Measurements from ENCODE around the gene LONRF2. TPM values are rescaled to one million over a fixed set of nuclear protein-coding genes. Genes with fewer than 3 reads are reported as not detected.

LONRF2 gene
- total RNA-seq, 1 donor from 2014 or later, result 0.45 TPM

DNA sequence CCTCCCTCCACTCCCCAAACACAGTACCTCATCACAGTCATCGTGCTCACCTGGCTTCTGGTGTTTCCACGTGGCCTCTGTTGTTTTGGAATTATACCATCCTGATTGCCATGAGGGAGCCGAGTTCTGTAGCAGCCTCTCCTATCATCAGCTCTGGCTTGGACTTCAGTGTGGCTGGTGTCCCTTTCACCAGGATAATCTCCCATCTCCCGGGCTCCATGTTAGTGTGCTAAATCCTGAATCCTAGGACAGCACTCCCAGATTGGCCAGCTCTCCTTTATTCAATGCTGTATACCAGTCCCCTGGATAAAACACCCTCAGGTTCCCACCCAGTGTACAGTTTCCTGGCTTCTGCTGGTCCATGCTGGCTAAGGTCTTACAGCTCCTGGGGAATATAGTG lies 53.3 kb downstream of the LONRF2 start:
- Histone ChIP-seq H3K79me2 (ENCODE audit: insufficient read depth, low read length) (no peaks in the 10 kb centered on the region), H3K27ac (ENCODE audit: low read depth, low read length) (no peak overlapping the region), H3K9me3 (ENCODE audit: insufficient read depth, low read depth, low read length) (no peaks in the 10 kb centered on the region), H3K27me3 (ENCODE audit: insufficient read depth, low read length) (no peaks in the 10 kb centered on the region), H3K4me3 (ENCODE audit: insufficient read depth, low read depth, low read length) (no peak overlapping the region), H2AFZ (ENCODE audit: low read depth, low read length) (no peak overlapping the region), H3K36me3 (ENCODE audit: insufficient read depth, low read length) (no peaks in the 10 kb centered on the region), H3K9ac (ENCODE audit: low read length) (no peak overlapping the region), H3K4me2 (ENCODE audit: low read length) (no peak overlapping the region), H4K20me1 (ENCODE audit: insufficient read depth, low read length) (no peaks in the 10 kb centered on the region), H3K4me1 (ENCODE audit: insufficient read depth, low read length) (no peaks in the 10 kb centered on the region)
- H3K27me3 Mint-ChIP-seq (ENCODE audit: low read depth, unreplicated experiment), result peaks cover 10% of the 10 kb centered on the region
- no peak for TF ChIP-seq EZH2 (IDR thresholded peaks at IDR 0.05; ENCODE audit: insufficient read depth, low read length)
- TF ChIP-seq, protein P1, sequence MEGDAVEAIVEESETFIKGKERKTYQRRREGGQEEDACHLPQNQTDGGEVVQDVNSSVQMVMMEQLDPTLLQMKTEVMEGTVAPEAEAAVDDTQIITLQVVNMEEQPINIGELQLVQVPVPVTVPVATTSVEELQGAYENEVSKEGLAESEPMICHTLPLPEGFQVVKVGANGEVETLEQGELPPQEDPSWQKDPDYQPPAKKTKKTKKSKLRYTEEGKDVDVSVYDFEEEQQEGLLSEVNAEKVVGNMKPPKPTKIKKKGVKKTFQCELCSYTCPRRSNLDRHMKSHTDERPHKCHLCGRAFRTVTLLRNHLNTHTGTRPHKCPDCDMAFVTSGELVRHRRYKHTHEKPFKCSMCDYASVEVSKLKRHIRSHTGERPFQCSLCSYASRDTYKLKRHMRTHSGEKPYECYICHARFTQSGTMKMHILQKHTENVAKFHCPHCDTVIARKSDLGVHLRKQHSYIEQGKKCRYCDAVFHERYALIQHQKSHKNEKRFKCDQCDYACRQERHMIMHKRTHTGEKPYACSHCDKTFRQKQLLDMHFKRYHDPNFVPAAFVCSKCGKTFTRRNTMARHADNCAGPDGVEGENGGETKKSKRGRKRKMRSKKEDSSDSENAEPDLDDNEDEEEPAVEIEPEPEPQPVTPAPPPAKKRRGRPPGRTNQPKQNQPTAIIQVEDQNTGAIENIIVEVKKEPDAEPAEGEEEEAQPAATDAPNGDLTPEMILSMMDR (IDR thresholded peaks at IDR 0.05; ENCODE audit: insufficient read depth, low read depth, low read length), result no peak
- no peaks in the 10 kb centered on the region for H3K4me1 Mint-ChIP-seq (ENCODE audit: low read depth, unreplicated experiment)
- FAIRE-seq (no peak), DNase-seq (ENCODE audit: low read depth) (no peak)
- H3K27ac Mint-ChIP-seq (ENCODE audit: unreplicated experiment), result no peak overlapping the region
- peaks cover 5% of the 10 kb centered on the region for H3K9me3 Mint-ChIP-seq (ENCODE audit: unreplicated experiment)
- H3K36me3 Mint-ChIP-seq (ENCODE audit: low read depth, unreplicated experiment), result peaks cover 3% of the 10 kb centered on the region
- no peak overlapping the region for H3K4me3 Mint-ChIP-seq (ENCODE audit: unreplicated experiment)

DNA sequence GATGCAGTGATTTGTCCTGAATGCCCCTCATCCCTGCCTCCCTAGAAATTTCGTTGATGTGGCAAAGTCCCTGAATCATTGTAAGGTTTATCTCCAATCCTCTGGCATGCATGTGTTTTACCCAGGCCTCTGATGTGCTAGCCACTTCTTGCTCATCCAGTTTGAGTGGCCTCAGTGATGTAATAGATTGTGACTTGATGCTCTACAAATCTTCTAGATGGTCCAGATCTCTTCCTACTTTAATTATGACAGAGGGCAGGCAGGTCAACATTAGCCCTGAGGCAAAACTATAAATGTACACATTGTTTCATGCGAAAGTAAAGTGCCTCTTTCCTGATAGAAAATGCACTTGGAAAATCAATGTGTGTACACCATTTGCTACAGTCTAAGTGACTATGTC lies 54.5 kb downstream of the LONRF2 start:
- Mint-ChIP-seq H3K27ac (ENCODE audit: unreplicated experiment) (no peak overlapping the region), H3K27me3 (ENCODE audit: low read depth, unreplicated experiment) (peaks cover 11% of the 10 kb centered on the region), H3K4me3 (ENCODE audit: unreplicated experiment) (no peak overlapping the region), H3K4me1 (ENCODE audit: low read depth, unreplicated experiment) (no peaks in the 10 kb centered on the region), H3K36me3 (ENCODE audit: low read depth, unreplicated experiment) (peaks cover 3% of the 10 kb centered on the region), H3K9me3 (ENCODE audit: unreplicated experiment) (peaks cover 5% of the 10 kb centered on the region)
- Histone ChIP-seq H3K79me2 (ENCODE audit: insufficient read depth, low read length) (no peaks in the 10 kb centered on the region), H3K27ac (ENCODE audit: low read depth, low read length) (no peak overlapping the region), H3K4me2 (ENCODE audit: low read length) (no peak overlapping the region), H3K27me3 (ENCODE audit: insufficient read depth, low read length) (no peaks in the 10 kb centered on the region), H3K4me3 (ENCODE audit: insufficient read depth, low read depth, low read length) (no peak overlapping the region), H3K9ac (ENCODE audit: low read length) (no peak overlapping the region), H3K36me3 (ENCODE audit: insufficient read depth, low read length) (no peaks in the 10 kb centered on the region), H3K4me1 (ENCODE audit: insufficient read depth, low read length) (no peaks in the 10 kb centered on the region), H4K20me1 (ENCODE audit: insufficient read depth, low read length) (no peaks in the 10 kb centered on the region), H2AFZ (ENCODE audit: low read depth, low read length) (no peak overlapping the region), H3K9me3 (ENCODE audit: insufficient read depth, low read depth, low read length) (no peaks in the 10 kb centered on the region)
- no peak for DNase-seq (ENCODE audit: low read depth)
- FAIRE-seq, result no peak
- TF ChIP-seq EZH2 (IDR thresholded peaks at IDR 0.05; ENCODE audit: insufficient read depth, low read length), result no peak
- TF ChIP-seq, protein P1 (IDR thresholded peaks at IDR 0.05; ENCODE audit: insufficient read depth, low read depth, low read length), result no peak

DNA sequence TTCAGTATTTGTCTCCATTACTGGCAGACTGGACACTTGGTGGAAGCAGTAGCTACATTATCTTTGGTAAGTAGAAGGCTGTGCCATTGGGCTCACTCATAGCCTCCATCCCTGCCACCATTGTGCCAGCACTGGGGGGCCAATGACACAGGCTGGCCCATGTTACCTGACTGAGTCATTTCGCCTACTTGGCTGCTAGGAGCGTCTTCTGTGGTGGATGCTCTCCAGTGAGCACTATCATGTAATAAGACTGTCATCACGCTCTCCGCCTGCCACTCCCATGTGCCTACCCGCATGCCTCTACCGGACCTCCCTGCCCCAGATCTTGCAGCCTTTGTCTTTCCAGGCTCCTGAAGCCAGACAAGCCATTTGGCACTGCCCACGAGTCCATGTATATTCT lies 56.2 kb downstream of the LONRF2 start:
- Histone ChIP-seq H3K9ac (ENCODE audit: low read length) (no peak overlapping the region), H3K4me3 (ENCODE audit: insufficient read depth, low read depth, low read length) (no peak overlapping the region), H3K36me3 (ENCODE audit: insufficient read depth, low read length) (no peaks in the 10 kb centered on the region), H3K4me2 (ENCODE audit: low read length) (no peak overlapping the region), H3K27ac (ENCODE audit: low read depth, low read length) (no peak overlapping the region), H2AFZ (ENCODE audit: low read depth, low read length) (no peak overlapping the region), H3K4me1 (ENCODE audit: insufficient read depth, low read length) (no peaks in the 10 kb centered on the region), H3K9me3 (ENCODE audit: insufficient read depth, low read depth, low read length) (no peaks in the 10 kb centered on the region), H3K79me2 (ENCODE audit: insufficient read depth, low read length) (no peaks in the 10 kb centered on the region), H3K27me3 (ENCODE audit: insufficient read depth, low read length) (no peaks in the 10 kb centered on the region), H4K20me1 (ENCODE audit: insufficient read depth, low read length) (no peaks in the 10 kb centered on the region)
- FAIRE-seq (no peak), DNase-seq (ENCODE audit: low read depth) (no peak)
- peaks cover 11% of the 10 kb centered on the region for H3K27me3 Mint-ChIP-seq (ENCODE audit: low read depth, unreplicated experiment)
- no peaks in the 10 kb centered on the region for H3K36me3 Mint-ChIP-seq (ENCODE audit: low read depth, unreplicated experiment)
- H3K9me3 Mint-ChIP-seq (ENCODE audit: unreplicated experiment), result peaks cover 5% of the 10 kb centered on the region
- H3K27ac Mint-ChIP-seq (ENCODE audit: unreplicated experiment), result no peak overlapping the region
- H3K4me3 Mint-ChIP-seq (ENCODE audit: unreplicated experiment), result no peak overlapping the region
- no peaks in the 10 kb centered on the region for H3K4me1 Mint-ChIP-seq (ENCODE audit: low read depth, unreplicated experiment)
- no peak for TF ChIP-seq EZH2 (IDR thresholded peaks at IDR 0.05; ENCODE audit: insufficient read depth, low read length)
- TF ChIP-seq, protein P1 (IDR thresholded peaks at IDR 0.05; ENCODE audit: insufficient read depth, low read depth, low read length), result no peak

All from astrocyte (in vitro differentiated cells and primary cell).